MCF 10A (cell line): ENCODE results near the gene OPRL1. TPM values are rescaled to one million over a fixed set of nuclear protein-coding genes. Genes with fewer than 3 reads are reported as not detected.

Experiments
- BruUV-seq: library from RNA; stranded (reverse); fragments of 400-500 nt; replicated peaks from 2 replicates; lab custom pipeline; 2021; lab: Mats Ljungman, UMichigan
- CTCF ChIA-PET: fragments of 300-600 bp; sonication (Branson Sonifier 250); formaldehyde crosslinking; extraction: SDS; loops from one replicate; lab custom pipeline; 2021; ENCODE audit warnings: antibody characterized with exemption, inconsistent platforms; lab: Yijun Ruan, JAX
- POLR2A ChIA-PET: fragments of 300-600, 350-650 bp; sonication (Branson Sonifier 250); formaldehyde crosslinking; extraction: SDS; loops from one replicate; lab custom pipeline; 2020; ENCODE audit warnings: antibody characterized with exemption, inconsistent platforms; lab: Yijun Ruan, JAX
- DNase-seq: peaks from one replicate; pipeline ENCODE4 v3.0.0-alpha.2; 2018; ENCODE audit not compliant: unreplicated experiment
- H3K27ac Mint-ChIP-seq: one replicate; pipeline ENCODE4 v1.8.0; 2022; ENCODE audit warnings: mild to moderate bottlenecking, low read depth, mixed read lengths; ENCODE audit not compliant: unreplicated experiment
- H3K27me3 Mint-ChIP-seq: one replicate; pipeline ENCODE4 v1.8.0; 2022; ENCODE audit warnings: mixed read lengths; ENCODE audit not compliant: insufficient read depth, unreplicated experiment
- H3K36me3 Mint-ChIP-seq: one replicate; pipeline ENCODE4 v1.8.0; 2022; ENCODE audit warnings: mild to moderate bottlenecking, moderate library complexity, mixed read lengths; ENCODE audit not compliant: insufficient read depth, unreplicated experiment
- H3K4me1 Mint-ChIP-seq: one replicate; pipeline ENCODE4 v1.8.0; 2022; ENCODE audit warnings: mixed read lengths; ENCODE audit not compliant: insufficient read depth, unreplicated experiment
- H3K4me3 Mint-ChIP-seq: one replicate; pipeline ENCODE4 v1.8.0; 2022; ENCODE audit warnings: mild to moderate bottlenecking, moderate library complexity, mixed read lengths; ENCODE audit not compliant: unreplicated experiment
- H3K9me3 Mint-ChIP-seq: one replicate; pipeline ENCODE4 v1.8.0; 2022; ENCODE audit warnings: mixed read lengths; ENCODE audit not compliant: unreplicated experiment
- intact Hi-C: fragments of 100-400 bp; cut with micrococcal nuclease; formaldehyde crosslinking; loops from 2 replicates; pipeline ENCODE4 v1.14.1; 2022
- total RNA-seq: library from RNA; stranded (reverse); gene quantifications from 2 replicates; pipeline ENCODE4 v1.2.3, GENCODE V29; 2022
- TF ChIP-seq, protein P1 (sequence below): fragments of 200-600 bp; IDR thresholded peaks from one replicate; pipeline ENCODE4 v1.8.0; 2022; ENCODE audit warnings: antibody characterized with exemption, mild to moderate bottlenecking; ENCODE audit not compliant: unreplicated experiment

The OPRL1 gene
- total RNA-seq, 1 experiment from 2014 or later: 0.12 TPM

DNA sequence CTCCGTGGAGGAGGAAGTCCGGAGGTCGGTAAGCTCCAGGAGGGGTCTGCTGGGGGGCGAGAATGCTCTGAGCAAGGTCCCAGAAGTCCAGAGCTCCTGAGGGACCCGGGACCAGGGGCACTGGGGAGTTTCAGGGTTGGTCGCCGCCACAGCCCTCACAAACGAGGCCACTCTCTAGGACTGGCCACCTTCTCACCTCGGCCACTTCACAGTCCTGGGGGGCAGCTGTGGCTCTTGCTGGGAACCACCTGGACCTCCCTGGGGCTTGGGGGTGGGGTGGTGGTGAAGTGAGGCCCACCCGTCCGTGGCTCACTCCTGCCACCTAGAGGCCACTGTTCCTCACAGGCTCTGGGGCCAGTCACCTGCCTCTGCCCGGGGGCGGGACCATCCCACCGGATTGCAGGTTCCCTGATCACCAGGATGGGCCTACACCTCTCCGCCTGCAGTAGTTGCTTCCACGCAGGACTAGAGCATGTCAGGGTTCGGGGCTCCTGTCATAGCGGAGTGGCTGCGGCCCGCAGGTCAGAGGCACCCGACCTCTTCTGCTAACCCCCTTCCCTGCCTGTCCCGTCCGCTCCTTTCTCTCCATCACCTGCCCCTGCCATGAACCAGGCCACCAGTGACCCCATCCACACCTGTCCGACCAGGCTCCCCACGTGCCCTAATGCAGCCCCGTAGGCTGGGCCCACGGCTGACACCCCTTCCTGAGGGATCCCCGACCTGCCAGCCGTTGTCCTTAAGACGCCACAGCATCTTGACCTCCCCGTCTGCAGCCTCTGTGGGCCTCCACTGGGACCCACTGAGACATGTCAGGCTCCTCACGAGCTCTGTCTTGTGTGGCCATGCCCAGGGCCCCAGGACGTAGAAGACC, 22.0 kb upstream of the OPRL1 start:
- CTCF ChIA-PET: interaction anchor here (0.6 to 13.7 kb wide), 24 partner anchors 8 to 1043 kb away, joined by 3 to 284 read pairs (median 4); partner anchors contain the start of genes C20orf204, PRPF6 and SAMD10
- no peaks in the 10 kb centered on the region for H3K9me3 Mint-ChIP-seq

DNA sequence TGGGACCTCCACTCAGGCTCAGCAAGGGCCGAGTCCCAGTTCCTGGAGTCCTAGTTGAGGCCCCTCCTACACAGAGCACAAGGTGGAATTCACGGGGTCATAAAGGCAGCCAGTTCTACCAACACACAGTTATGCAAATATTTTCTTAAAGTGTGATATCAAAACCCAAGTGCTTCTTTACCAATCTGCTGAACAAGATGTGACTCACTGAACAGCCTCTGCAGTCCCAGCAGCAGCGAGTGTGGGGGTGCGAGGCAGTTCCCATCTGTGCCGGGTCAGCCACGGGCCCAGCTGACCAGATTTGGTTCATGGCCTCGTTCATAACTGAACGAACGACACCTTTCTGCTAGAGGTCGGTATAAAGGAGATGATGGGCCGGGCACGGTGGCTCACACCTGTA, 21.3 kb upstream of the OPRL1 start:
- CTCF ChIA-PET: interaction anchor here (0.6 to 13.7 kb wide), 10 partner anchors 12 to 846 kb away, joined by 3 to 284 read pairs (median 4); partner anchors contain the start of genes C20orf204, PRPF6 and SAMD10
- Mint-ChIP-seq H3K4me3 (no peak overlapping the region), H3K36me3 (no peaks in the 10 kb centered on the region), H3K4me1 (peaks cover 13% of the 10 kb centered on the region), H3K27ac (no peak overlapping the region), H3K9me3 (no peaks in the 10 kb centered on the region), H3K27me3 (no peaks in the 10 kb centered on the region)
- POLR2A ChIA-PET: interaction anchor here (0.9 to 1.0 kb wide), 2 partner anchors 19 to 20 kb away, joined by 3 read pairs; no protein-coding TSS in a partner anchor
- no peak for DNase-seq
- TF ChIP-seq, protein P1, sequence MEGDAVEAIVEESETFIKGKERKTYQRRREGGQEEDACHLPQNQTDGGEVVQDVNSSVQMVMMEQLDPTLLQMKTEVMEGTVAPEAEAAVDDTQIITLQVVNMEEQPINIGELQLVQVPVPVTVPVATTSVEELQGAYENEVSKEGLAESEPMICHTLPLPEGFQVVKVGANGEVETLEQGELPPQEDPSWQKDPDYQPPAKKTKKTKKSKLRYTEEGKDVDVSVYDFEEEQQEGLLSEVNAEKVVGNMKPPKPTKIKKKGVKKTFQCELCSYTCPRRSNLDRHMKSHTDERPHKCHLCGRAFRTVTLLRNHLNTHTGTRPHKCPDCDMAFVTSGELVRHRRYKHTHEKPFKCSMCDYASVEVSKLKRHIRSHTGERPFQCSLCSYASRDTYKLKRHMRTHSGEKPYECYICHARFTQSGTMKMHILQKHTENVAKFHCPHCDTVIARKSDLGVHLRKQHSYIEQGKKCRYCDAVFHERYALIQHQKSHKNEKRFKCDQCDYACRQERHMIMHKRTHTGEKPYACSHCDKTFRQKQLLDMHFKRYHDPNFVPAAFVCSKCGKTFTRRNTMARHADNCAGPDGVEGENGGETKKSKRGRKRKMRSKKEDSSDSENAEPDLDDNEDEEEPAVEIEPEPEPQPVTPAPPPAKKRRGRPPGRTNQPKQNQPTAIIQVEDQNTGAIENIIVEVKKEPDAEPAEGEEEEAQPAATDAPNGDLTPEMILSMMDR: no peak
- intact Hi-C loops: no loop called here
- no TSS peak for BruUV-seq

More for the DNA sequence above, 22.0 kb upstream of the OPRL1 start:
- Mint-ChIP-seq H3K4me1 (peaks cover 13% of the 10 kb centered on the region), H3K36me3 (no peaks in the 10 kb centered on the region), H3K27me3 (no peaks in the 10 kb centered on the region), H3K4me3 (no peak overlapping the region), H3K27ac (no peak overlapping the region)
- TF ChIP-seq, protein P1: peak; percentile 85
- no TSS peak for BruUV-seq
- POLR2A ChIA-PET: interaction anchor here (0.8 to 1.3 kb wide), 4 partner anchors 8 to 77 kb away, joined by 3 to 5 read pairs (median 4); partner anchors contain the start of gene PRPF6
- intact Hi-C loops: loop anchor here (1.0 kb wide), 1 partner anchor 19 kb away; no protein-coding TSS in a partner anchor
- peak; percentile 78 for DNase-seq

DNA sequence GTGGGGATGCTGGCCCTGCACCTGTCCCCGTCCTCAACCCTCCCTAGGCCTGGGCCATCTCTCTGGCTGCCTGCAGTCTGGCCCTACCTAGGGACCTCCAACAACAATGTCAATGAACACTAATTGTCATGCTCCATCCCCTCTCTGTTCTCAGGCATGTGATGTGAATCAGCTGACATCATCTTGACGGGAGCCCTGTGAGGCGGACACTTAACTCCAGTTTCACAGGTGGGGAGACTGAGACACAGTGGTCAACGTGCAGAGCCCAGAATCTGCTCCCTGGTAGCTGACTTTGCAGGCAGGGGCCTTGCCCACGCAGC, 17.6 kb upstream of the OPRL1 start:
- TF ChIP-seq, protein P1: no peak
- Mint-ChIP-seq H3K36me3 (no peaks in the 10 kb centered on the region), H3K27me3 (no peaks in the 10 kb centered on the region), H3K27ac (peak overlapping the region; percentile 89), H3K9me3 (no peaks in the 10 kb centered on the region), H3K4me1 (peaks cover 39% of the 10 kb centered on the region), H3K4me3 (peak overlapping the region; percentile 88)
- DNase-seq: no peak
- CTCF ChIA-PET: interaction anchor here (0.7 to 13.7 kb wide), 5 partner anchors 8 to 81 kb away, joined by 3 to 284 read pairs (median 7); partner anchors contain the start of genes C20orf204 and PRPF6
- intact Hi-C loops: loop anchor here (5.0 kb wide), 1 partner anchor 80 kb away; the partner anchor contains the start of gene PRPF6
- TSS peak; percentile 92 for BruUV-seq
- POLR2A ChIA-PET: interaction anchor here (0.6 to 3.1 kb wide), 23 partner anchors 9 to 404 kb away, joined by 3 to 34 read pairs (median 6); partner anchors contain the start of genes ARFRP1, OPRL1, PCMTD2 and PRPF6
